Upper lobe of left lung (tissue), 4 donors: Measurements from ENCODE around the gene ZFAND5.

Experiments
- CTCF ChIP-seq, 6 experiments: fragments of 450-650 bp in 4 of 6; fragments of 200-600 bp in 2 of 6; sonication (generic) in 2 of 6; IDR thresholded peaks; one replicate each; pipeline ENCODE4 v1.5.1; 2016 to 2019; ENCODE audit warnings: antibody characterized with exemption in 6 of 6
- EP300 ChIP-seq, 4 donors: sonication (generic); formaldehyde crosslinking; IDR thresholded peaks; one replicate each; pipeline ENCODE4 v1.5.1; 2017; ENCODE audit warnings: antibody characterized with exemption in 4 of 4, control low read depth in 2 of 4
- POLR2A ChIP-seq, 4 donors: fragments of 450-650 bp; IDR thresholded peaks; one replicate each; pipeline ENCODE4 v1.5.1; 2016 to 2017; ENCODE audit warnings: antibody characterized with exemption in 4 of 4, mild to moderate bottlenecking in 2 of 4
- POLR2AphosphoS5 ChIP-seq, 2 donors: sonication (generic); formaldehyde crosslinking; IDR thresholded peaks; one replicate each; pipeline ENCODE4 v1.5.1; 2017; ENCODE audit warnings: antibody characterized with exemption in 2 of 2

- TF ChIP-seq POLR2A (IDR thresholded peaks at IDR 0.05) (no peak), CTCF (IDR thresholded peaks at IDR 0.05) (no peak), POLR2AphosphoS5 (IDR thresholded peaks at IDR 0.05) (no peak), EP300 (IDR thresholded peaks at IDR 0.05) (no peak)
Measured at GRCh38 chr9:72332351-72332750, 32.7 kb downstream of the ZFAND5 start.
